ENCODE data around the gene PTPN11.
"Not testable (repeated sequence)": the region's sequence is repeated elsewhere in the genome, so short reads cannot be mapped to it uniquely, and the experiment has no call there.

Gene PTPN11

DNA sequence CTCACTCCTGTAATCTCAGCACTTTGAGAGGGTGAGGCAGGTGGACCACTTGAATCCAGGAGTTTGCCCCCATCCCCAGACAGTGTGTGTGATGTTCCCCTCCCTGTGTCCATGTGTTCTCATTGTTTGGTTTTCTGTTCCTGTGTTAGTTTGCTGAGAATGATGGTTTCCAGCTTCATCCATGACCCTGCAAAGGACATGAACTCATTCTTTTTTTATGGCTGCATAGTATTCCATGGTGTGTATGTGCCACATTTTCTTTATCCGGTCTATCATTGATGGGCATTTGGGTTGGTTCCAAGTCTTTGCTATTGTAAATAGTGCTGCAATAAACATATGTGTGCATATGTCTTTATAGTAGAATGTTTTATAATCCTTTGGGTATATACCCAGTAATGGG, 38.4 kb downstream of the PTPN11 start:
- not testable (repeated sequence) for DNase-seq

DNA sequence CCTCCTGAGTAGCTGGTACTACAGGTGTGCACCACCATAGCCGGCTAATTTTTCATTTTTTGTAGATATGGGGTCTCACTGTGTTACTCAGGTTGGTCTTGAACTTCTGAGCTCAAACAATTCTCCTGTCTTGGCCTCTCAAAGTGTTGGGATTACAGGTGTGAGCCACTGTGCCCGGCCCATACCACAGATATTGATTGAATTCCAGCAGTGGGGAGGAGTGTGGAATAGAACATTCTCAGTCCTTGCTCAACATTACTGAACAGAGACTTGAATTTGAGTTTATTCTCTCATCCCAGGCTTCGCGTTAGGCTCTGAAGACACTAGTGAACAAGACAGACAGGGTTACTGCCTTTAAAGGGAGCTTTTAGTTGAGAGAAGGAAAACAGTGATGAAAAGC, 39.6 kb downstream of the PTPN11 start:
- DNase-seq: no peak

DNA sequence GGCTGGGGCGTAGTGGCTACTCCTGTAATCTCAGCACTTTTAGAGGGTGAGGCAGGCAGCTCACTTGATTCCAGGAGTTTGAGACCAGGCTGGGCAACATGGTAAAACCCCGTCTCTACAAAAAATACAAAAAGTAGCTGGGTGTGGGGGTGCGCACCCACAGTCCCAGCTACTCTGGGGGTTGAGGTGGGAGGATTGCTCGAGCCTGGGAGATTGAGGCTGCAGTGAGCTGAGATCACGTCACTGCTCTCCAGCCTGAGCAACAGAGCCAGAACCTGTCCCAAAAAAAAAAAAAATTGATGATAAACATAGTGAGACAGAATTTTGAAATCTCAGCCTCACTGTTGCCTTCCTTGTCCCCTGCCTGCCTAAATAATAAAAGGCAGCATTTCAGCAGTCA, 40.0 kb downstream of the PTPN11 start:
- no peak for DNase-seq

DNA sequence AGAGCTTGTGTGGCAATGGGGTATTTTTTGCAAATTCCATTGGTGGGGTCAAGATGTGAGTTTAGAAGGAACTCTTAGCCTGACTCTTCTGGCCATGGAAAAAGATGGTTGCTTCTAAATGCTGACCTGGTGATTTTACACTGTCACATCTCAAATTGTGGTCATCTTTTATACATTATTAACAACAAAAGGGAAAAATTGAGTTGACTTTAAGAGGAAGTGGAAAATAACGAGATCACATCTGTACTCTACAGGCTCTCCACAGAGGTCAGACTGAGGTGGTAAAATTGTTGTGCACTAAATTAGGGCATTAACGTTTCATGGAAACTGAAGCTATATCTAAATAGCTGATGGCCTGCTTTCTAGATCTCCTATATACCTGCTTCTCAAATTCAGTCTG, 44.7 kb downstream of the PTPN11 start:
- no peak for DNase-seq

DNA sequence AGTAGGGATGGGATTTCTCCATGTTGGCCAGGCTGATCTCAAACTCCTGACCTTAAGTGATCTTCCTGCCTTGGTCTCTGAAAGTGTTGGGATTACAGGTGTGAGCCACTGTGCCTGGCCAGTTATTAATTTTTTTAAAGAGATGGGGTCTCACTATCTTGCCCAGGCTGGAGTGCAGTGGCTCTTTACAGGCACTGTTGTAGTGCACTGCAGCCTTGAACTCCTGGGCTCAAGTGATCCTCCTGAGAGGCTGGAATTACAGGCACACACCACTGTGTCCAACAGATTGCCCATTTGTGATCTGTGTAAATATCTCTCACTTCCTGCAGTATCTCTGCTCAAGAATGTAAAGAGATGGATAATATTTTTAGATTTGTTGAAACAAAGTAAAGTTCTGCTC, 45.9 kb downstream of the PTPN11 start:
- no peak for DNase-seq

DNA sequence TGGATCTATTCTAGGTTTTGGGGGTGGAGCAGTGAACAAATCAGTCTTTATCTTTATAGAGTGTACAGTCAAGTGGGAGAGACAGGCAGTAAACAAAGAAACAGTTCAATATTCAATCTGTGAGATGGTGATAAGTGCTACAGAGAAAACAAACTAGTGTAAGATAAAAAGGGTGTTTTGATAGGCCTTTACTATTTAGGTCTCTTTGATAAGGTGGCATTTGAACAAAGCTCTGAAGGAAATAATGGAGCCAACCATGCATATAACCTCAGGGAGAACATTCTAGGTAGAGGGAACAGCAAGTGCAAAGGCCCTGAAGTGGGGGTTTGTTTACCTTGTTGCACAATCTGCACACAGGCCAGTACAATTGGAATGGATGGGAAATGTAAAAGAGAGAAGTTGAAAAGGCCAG, 47.3 kb downstream of the PTPN11 start:
- no peak for DNase-seq

DNA sequence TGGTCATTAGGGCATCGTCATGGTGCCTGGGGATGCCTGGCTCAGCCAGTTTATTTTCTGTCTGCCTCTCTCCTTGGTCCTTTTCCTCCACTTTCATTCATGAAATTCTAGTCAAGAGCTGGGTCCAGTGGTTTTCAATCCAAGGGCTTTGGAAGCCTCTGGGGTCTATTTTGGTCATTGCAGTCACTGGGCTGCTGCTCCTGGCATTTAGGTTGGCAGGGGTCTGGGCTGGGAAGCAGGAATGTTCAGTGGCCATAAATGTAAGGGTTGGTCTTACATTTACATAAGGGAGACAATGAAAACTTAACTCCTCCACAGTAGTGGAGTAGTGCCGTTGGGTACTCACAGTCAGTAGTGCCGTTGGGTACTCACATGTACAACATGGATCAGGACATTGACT, 48.1 kb downstream of the PTPN11 start:
- DNase-seq: no peak

DNA sequence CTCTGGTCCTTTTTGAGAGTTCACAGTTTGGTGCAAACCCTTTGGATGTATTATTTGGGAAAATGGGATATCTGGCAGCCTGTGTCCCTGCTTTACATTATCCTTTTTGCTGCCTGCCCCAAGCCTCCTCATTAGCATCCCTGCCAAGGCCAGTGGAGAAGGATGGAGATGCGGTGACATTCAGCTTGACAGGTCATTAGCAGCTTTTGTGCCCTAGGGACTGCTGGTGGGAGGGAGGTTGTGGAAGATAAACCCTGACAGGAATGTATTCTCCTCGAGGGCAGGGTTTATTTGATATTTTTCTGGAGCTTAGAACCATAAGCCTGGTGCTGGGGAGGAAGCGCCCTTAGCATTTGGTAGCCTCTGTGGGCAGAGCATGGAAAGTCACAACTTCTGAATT, 49.3 kb downstream of the PTPN11 start:
- no peak for DNase-seq

DNA sequence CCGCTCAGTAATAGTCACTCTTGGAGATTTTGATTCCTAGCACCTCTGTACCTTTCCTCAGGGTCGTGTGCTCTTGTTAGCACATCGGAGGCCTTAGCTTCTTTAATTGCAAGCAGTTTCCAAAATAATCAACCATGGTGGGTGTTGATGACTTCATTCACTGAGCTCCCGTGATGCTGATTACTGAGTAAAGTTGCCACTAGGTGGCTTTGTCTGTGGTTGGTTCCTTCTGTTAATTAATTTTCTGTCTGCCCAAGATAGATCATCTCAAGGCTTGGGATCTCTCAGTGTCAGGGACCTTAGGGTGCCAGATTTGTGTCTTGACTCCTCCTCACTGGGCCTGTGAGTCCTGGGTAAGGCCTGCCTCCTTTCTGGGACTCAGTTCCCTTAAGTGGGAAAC, 54.3 kb downstream of the PTPN11 start:
- peak in 1 of 2 experiments; percentile 14 for DNase-seq

DNA sequence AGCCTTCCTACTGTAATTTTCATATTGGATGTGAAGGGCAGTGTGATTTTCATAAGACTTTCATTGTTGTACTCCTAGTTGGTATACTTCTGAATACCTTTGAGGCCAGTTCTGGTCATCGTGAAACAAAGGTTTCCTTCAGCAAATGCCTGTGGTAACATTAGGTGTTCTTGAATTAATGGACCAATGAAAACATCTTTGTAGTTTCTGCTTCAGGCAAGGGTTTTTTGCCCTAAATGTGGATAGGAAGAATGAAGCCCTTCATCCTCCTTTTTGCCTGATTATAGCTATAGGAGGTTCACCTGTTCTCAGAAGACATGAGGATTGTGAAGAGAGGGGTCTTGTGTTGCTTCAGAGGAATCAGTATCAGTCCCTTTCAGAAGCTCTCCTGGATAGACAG, 60.7 kb downstream of the PTPN11 start:
- no peak for DNase-seq

DNA sequence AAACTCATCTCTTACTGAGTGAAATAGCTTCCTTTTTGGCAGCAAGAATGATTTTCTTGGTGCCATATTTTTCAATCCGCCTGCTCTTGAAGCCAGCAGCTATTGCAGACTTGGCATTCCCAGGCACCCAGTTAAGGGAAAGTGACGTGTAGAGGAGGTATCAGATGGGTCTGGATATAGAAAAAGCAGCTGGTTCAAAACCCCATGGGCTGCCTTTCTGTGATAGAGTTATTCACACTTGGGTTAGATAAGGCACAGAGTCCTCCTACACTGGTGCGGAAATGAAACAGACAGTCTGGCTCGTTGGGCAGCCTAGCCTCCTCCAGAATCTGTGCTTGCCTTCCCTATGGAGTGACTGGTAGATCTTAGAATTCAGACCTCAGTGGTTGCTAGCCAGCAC, 62.2 kb downstream of the PTPN11 start:
- no peak for DNase-seq

DNA sequence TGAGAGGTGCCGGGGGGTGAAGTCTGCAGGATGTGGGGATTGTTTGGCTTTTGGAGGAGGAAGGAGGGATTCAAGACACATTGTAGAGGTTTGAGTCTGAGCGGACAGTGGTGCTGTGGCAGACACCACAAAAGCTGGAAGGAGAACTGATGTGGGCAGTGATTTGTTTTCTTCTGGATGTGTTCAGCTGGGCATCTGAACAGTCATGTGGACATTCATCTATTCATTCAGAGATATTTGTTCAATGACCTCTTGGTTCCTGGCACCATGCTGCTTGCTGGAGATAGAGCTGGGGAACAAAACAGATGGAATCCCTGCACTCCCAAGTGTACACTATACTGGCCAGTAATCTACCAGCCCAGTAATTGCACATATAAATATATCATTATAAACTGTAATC, 64.0 kb downstream of the PTPN11 start:
- no peak for DNase-seq

DNA sequence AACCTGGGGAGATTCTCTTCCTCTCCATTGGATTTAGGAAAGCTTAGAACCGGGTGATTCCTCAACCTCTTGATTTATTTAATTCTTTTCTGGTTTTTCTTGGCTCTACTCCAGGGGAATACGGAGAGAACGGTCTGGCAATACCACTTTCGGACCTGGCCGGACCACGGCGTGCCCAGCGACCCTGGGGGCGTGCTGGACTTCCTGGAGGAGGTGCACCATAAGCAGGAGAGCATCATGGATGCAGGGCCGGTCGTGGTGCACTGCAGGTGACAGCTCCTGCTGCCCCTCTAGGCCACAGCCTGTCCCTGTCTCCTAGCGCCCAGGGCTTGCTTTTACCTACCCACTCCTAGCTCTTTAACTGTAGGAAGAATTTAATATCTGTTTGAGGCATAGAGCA, 67.6 kb downstream of the PTPN11 start:
- no peak for DNase-seq

DNA sequence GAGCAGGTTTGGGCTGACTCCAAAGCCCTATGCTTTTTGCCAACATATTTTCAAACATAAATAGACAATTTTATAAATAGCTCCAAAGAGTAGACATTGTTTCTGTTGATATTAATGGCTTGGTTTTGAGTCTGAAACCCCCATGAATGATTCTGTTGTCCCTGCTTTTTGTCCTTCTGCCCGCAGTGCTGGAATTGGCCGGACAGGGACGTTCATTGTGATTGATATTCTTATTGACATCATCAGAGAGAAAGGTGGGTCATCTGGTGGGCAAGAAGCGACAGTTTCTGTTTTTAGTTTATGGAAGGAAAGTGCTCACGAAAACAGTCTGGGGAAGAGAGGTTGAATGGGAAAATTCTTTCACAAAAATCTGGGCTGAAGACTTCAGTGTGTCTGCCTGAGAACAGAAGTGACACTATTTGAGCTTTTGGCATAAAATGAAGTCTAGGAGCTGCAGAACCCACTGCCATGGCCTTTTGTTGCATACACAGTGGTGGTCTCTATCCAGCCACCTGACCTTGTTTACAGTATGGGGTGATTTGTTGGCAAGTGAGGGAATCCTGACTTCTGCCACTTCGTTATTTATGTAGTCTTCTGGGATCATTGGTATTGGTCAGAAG, 69.6 kb downstream of the PTPN11 start:
- DNase-seq: no peak

DNA sequence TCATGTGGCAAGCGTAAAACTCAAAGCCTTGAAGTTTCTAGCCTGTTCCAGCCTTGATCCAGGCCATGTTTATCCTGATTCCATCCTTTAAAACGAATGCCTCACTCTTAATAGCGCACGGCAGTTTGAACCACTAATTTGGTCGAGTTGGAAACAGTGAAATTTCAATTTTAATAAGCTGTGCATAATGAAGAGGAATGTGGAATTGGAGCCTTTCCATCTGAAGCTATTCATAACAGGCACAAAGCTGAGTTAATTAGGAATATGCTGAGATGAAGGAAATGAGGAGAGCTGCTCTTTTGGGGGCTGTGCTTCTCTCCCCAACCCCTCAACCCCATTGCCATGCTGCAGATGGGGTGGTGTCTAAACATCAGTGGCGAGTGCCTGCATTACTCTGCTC, 70.7 kb downstream of the PTPN11 start:
- DNase-seq: no peak

DNA sequence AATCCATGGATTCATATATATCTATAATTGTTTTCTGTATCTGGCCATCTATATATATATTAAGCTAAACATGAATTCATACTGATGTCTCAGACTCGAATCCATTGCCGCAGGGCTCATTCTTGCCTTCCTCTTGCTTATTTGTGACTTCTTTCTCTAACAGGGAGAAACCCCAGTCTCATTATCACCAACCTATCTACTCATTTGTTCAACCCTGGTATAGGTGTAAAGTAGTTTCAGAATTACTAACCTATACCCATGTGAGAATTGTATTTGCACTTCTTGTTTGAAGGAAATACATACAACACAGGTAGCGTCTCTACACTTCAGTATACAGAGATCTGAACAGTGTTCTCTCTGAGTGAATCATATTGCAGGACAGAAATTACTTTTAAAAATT, 77.7 kb downstream of the PTPN11 start:
- DNase-seq: no peak

DNA sequence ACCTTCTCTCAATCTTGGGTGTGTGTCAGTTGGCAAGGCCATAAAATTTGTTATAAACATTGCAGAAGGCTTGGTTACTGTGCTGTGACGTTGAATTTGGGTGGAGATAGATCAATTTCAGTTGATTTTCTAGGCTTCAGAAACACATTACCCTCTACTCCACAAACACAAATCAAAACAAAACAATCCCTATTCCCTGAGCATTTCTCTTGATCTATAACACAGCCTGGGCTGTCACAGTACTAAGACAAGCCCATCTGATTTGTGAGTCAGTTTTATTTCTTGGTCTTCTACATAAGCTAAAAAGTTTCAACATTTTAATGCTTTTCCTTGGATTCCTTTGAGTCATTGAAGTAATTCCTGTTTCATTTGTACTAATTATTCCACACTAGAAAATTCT, 79.8 kb downstream of the PTPN11 start:
- no peak for DNase-seq

DNA sequence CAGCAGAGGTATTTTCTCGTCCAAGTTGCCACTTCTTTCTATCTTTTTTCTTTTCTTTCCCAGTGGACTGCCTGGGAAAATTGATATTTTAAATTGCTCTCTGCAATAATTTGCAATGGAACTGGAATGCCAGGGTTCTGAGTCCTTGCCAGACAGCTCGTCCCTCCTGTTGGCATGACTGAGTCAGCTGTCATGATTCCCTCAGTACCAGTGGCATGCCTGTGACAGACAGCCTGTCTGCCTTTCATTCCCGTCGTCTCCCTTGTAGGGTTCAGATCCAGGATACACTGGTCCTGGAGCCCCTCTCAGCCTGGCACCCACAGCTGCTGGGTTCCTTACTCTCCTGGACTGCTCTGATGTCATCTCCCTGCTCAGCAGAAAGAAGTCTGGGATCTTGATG, 84.8 kb downstream of the PTPN11 start:
- DNase-seq: no peak

DNA sequence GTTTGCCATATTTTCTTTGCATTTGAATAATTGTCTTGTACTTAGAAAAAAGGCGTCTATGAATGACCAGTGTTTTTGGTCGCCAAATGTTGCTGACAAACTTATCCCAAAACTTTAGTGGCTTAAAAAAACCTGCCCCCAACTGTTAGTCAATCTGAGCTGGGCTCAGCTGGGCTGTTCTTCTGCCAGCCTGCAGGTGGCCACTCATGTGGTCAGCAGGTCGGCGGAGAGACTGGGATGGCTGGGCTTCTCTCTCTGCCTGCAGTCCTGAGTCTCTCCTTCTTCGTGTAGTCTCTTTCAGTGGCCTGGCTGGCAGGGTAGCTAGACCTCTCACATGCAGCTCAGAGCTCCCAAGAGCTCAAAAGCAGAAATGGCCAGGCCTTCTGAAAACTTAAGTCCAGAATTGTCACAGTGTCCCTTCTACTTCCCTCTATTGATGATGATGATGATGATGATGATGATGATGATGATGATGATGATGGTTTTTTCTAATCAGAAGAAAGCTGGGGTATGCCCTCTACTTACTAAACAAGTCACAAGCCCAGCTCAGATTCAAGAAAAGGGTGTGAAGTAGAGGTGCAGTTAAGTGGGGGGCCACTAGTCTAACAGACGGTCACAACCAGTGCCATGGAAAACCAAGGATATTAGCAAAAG, 87.9 kb downstream of the PTPN11 start:
- DNase-seq: no peak

DNA sequence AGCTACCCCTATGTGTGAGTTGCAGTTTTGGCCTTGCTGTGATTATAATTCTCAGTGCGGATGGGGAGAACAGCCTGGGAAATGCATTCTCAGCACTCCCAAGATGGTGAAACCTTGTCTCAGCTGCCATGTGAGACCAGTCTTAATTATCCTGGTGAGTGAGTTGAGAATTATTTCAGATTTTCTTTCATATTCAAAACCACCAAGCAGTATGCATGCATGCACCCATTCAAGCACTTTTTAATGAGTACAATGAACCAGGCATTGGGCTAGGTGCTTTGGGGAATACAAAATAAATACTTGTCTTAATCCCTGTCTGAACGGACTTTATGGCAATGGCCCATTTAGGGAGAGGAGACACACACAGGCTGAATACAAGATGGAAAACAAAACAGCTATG, 94.7 kb downstream of the PTPN11 start:
- no peak for DNase-seq

DNA sequence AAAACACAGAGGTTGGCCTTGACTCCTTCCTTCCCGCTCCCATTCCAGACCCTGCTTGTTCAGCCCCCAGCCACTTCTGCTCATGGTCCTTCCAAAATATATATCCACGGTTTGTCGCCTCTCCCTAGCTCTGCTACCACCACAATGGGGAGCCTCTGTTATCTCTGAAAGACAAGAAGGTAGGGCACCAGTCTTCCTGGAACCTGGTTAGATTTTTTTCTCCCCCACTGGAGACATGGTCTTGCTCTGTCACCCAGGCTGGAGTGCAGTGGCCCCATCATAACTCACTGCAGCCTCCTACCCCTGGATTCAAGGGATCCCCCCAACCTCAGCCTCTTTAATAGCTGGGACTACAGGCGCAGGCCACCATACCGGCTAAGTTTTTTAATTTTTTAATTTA, 95.7 kb downstream of the PTPN11 start:
- DNase-seq: no peak

DNA sequence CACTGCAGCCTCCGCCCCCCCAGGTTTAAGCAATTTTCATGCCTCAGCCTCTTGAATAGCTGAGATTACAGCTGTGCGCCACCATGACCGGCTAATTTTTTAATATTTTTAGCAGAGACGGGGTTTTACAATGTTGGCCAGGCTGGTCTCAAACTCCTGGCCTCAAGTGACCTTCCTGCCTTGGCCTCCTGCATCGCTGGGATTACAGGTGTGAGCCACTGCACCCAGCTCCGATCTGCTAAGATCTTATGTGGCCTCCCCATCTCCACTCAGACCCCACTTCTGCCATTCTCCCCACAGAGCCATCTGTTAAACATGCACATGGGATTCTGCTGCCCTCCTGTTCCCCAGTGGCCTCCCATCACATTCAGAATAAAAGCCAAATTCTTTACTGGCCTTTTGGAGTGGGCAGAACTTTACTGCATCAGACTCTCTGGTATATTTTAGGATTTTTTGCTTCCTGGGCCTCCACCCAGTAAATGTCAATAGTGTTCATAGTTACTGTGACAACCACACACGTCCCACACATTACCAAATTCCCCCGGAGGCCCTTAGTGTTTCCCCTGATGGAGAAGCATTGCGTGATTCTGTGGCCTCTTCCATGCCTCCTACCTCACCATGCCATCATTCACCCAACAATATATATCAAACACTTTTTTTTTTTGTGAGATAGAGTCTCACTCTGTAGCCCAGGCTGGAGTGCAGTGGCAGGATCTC, 96.3 kb downstream of the PTPN11 start:
- no peak for DNase-seq

DNA sequence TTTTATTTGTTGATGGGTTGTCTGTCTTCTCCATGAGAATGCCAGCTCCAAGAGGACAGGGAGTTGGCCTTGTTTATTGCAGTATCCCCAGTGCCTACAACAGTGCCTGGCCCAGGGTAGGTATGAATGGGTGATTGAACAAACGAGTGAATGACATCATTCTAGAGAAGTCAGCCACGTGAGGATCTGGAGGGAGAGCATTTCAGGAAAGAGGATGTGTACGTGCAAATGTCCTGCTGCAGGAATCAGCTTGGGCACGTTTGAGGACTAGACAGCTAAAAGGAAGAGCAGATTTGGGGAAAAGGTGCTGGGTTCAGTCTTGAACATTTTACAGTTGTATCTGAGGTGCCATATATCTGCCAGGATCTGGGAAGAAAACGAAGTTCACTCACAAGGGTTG, 97.1 kb downstream of the PTPN11 start:
- DNase-seq: no peak

DNA sequence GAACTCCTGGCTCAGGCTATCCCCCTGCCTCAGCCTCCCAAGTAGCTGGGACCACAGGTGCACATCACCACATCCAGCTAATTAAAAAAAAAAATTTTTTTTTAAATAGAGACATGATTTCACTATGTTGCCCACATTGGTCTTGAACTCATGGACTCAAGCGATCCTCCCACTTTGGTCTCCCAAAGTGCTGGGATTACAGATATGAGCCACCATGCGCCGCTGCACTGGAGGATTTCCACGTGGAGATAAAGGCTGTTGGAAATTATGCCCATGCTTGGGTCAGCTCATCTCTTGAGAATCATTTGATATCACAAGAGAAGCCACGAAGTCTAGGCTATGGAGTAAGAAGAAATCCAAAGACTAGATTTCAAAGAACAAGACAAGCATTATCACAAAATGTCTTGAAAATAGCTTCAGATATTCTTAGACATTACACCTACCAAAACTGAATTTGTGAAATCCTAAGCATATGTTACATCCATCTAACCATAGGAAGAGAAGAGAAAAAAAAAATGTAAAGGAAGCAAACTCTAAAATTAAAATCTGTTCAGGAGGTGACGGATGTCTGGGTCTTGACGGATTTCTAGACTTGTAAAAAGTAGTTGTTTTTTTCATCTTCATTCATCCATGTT, 99.1 kb downstream of the PTPN11 start:
- no peak for DNase-seq

Data from NCI-H526 (cell line).